ENCODE results near the gene RBKS. TPM values are rescaled to one million over a fixed set of nuclear protein-coding genes. Genes with fewer than 3 reads are reported as not detected.
"Not testable (repeated sequence)": the region's sequence is repeated elsewhere in the genome, so short reads cannot be mapped to it uniquely, and the experiment has no call there.

RBKS gene
- total RNA-seq, 1 donor from 2014 or later: 0.80 TPM

GRCh38 chr2:27754138-27754588, 136.0 kb downstream of the RBKS start:
- Mint-ChIP-seq H3K27me3 (ENCODE audit: low read depth) (no peaks in the 10 kb centered on the region), H3K4me1 (peaks cover 24% of the 10 kb centered on the region), H3K36me3 (peaks cover 2% of the 10 kb centered on the region), H3K27ac (peak overlapping the region; percentile 98), H3K4me3 (peak overlapping the region; percentile 17), H3K9me3 (peaks cover 7% of the 10 kb centered on the region)
- peak; percentile 32 to 76 for DNase-seq (ENCODE audit: low spot score in 2 of 2, unreplicated experiment in 2 of 2)
- TF ChIP-seq CTCF (IDR thresholded peaks at IDR 0.05; ENCODE audit: unreplicated experiment): peak; percentile 48

- Mint-ChIP-seq H3K9me3 (peaks cover 15% of the 10 kb centered on the region), H3K27me3 (ENCODE audit: low read depth) (no peaks in the 10 kb centered on the region), H3K4me1 (peaks cover 24% of the 10 kb centered on the region), H3K36me3 (peaks cover 6% of the 10 kb centered on the region), H3K4me3 (peak overlapping the region; percentile 66), H3K27ac (peak overlapping the region; percentile 98)
- no peak for TF ChIP-seq CTCF (IDR thresholded peaks at IDR 0.05; ENCODE audit: unreplicated experiment)
- peak in 1 of 2 experiments; percentile 63 for DNase-seq (ENCODE audit: low spot score in 2 of 2, unreplicated experiment in 2 of 2)
These were observed 137.5 kb downstream of the RBKS start for GRCh38 chr2:27752551-27753237.

GRCh38 chr2:27751377-27751776, 138.8 kb downstream of the RBKS start:
- H3K36me3 Mint-ChIP-seq: peaks cover 3% of the 10 kb centered on the region
- no peak for TF ChIP-seq CTCF (IDR thresholded peaks at IDR 0.05; ENCODE audit: unreplicated experiment)
- peaks cover 15% of the 10 kb centered on the region for H3K9me3 Mint-ChIP-seq
- no peaks in the 10 kb centered on the region for H3K27me3 Mint-ChIP-seq (ENCODE audit: low read depth)
- DNase-seq (ENCODE audit: low spot score in 2 of 2, unreplicated experiment in 2 of 2): no peak
- peaks cover 24% of the 10 kb centered on the region for H3K4me1 Mint-ChIP-seq
- H3K27ac Mint-ChIP-seq: no peak overlapping the region
- no peak overlapping the region for H3K4me3 Mint-ChIP-seq

- not testable (repeated sequence) for H3K4me3 Mint-ChIP-seq; H3K27me3 Mint-ChIP-seq (ENCODE audit: low read depth); DNase-seq (ENCODE audit: low spot score in 2 of 2, unreplicated experiment in 2 of 2); H3K36me3 Mint-ChIP-seq; H3K27ac Mint-ChIP-seq
- Mint-ChIP-seq H3K9me3 (peaks cover 21% of the 10 kb centered on the region), H3K4me1 (peaks cover 22% of the 10 kb centered on the region)
These were observed 141.2 kb downstream of the RBKS start for GRCh38 chr2:27748803-27749554.

- no peak for TF ChIP-seq CTCF (IDR thresholded peaks at IDR 0.05; ENCODE audit: unreplicated experiment)
- Mint-ChIP-seq H3K27ac (no peak overlapping the region), H3K4me3 (no peak overlapping the region), H3K27me3 (ENCODE audit: low read depth) (no peaks in the 10 kb centered on the region), H3K9me3 (peaks cover 21% of the 10 kb centered on the region), H3K4me1 (peaks cover 12% of the 10 kb centered on the region), H3K36me3 (peaks cover 3% of the 10 kb centered on the region)
- no peak for DNase-seq (ENCODE audit: low spot score in 2 of 2, unreplicated experiment in 2 of 2)
These were observed 142.3 kb downstream of the RBKS start for GRCh38 chr2:27747827-27748352.

- H3K27me3 Mint-ChIP-seq (ENCODE audit: low read depth): no peaks in the 10 kb centered on the region
- DNase-seq (ENCODE audit: low spot score in 2 of 2, unreplicated experiment in 2 of 2): no peak
- TF ChIP-seq CTCF (IDR thresholded peaks at IDR 0.05; ENCODE audit: unreplicated experiment): no peak
- H3K27ac Mint-ChIP-seq: no peak overlapping the region
- H3K9me3 Mint-ChIP-seq: peaks cover 21% of the 10 kb centered on the region
- H3K36me3 Mint-ChIP-seq: peaks cover 3% of the 10 kb centered on the region
- no peaks in the 10 kb centered on the region for H3K4me1 Mint-ChIP-seq
- no peak overlapping the region for H3K4me3 Mint-ChIP-seq
These were observed 143.9 kb downstream of the RBKS start for GRCh38 chr2:27746325-27746724.

GRCh38 chr2:27745494-27745893, 144.7 kb downstream of the RBKS start:
- not testable (repeated sequence) for H3K36me3 Mint-ChIP-seq; DNase-seq (ENCODE audit: low spot score in 2 of 2, unreplicated experiment in 2 of 2); H3K27ac Mint-ChIP-seq; H3K4me1 Mint-ChIP-seq; H3K27me3 Mint-ChIP-seq (ENCODE audit: low read depth); H3K4me3 Mint-ChIP-seq
- H3K9me3 Mint-ChIP-seq: peaks cover 28% of the 10 kb centered on the region
